ENCODE measurements around the gene COL4A2. TPM values are rescaled to one million over a fixed set of nuclear protein-coding genes. Genes with fewer than 3 reads are reported as not detected.

Gene COL4A2
- total RNA-seq, 4 donors from 2014 or later: 419 to 931 (median 555) TPM

GRCh38 chr13:110556224-110556606, 249.1 kb downstream of the COL4A2 start:
- no peak overlapping the region for H3K27ac ChIP-seq (replicated peaks in 1 of 4)
- intact Hi-C loops (cut with DNase I): no loop called here

GRCh38 chr13:110557082-110557481, 250.0 kb downstream of the COL4A2 start:
- Histone ChIP-seq H3K4me3 (no peak overlapping the region), H3K27ac (replicated peaks in 1 of 4) (no peak overlapping the region), H3K27me3 (no peaks in the 10 kb centered on the region), H3K4me1 (peaks cover 23 to 29% (median 26%) of the 10 kb centered on the region in 4 donors), H3K36me3 (peaks cover 0 to 21% (median 11%) of the 10 kb centered on the region in 4 donors), H3K9me3 (peaks cover 0 to 5% (median 0%) of the 10 kb centered on the region in 4 donors)
- 92% methylated on average over 5 of the region's 5 CpGs for WGBS
- no peak for DNase-seq (ENCODE audit: extremely low spot score)
- intact Hi-C loops (cut with DNase I): no loop called here
- TF ChIP-seq EP300 (IDR thresholded peaks at IDR 0.05) (no peak), POLR2A (IDR thresholded peaks at IDR 0.05; ENCODE audit: low read depth) (no peak), CTCF (IDR thresholded peaks at IDR 0.05) (no peak), POLR2AphosphoS5 (IDR thresholded peaks at IDR 0.05) (no peak)

More at GRCh38 chr13:110556224-110556606, 249.1 kb downstream of the COL4A2 start:
- TF ChIP-seq POLR2AphosphoS5 (IDR thresholded peaks at IDR 0.05) (no peak), CTCF (IDR thresholded peaks at IDR 0.05) (no peak), EP300 (IDR thresholded peaks at IDR 0.05) (no peak), POLR2A (IDR thresholded peaks at IDR 0.05; ENCODE audit: low read depth) (no peak)
- H3K4me3 ChIP-seq: no peak overlapping the region
- no peak for DNase-seq (ENCODE audit: extremely low spot score)
- H3K9me3 ChIP-seq: peaks cover 0 to 5% (median 0%) of the 10 kb centered on the region in 4 donors
- WGBS: 100% methylated on average over 1 of the region's 1 CpG
- peaks cover 0 to 21% (median 11%) of the 10 kb centered on the region in 4 donors for H3K36me3 ChIP-seq
- H3K27me3 ChIP-seq: no peaks in the 10 kb centered on the region
- H3K4me1 ChIP-seq: peaks cover 25 to 29% (median 29%) of the 10 kb centered on the region in 4 donors

GRCh38 chr13:110557610-110558305, 250.7 kb downstream of the COL4A2 start:
- intact Hi-C loops (cut with DNase I): no loop called here
- WGBS: 97% methylated on average over 23 of the region's 23 CpGs
- Histone ChIP-seq H3K36me3 (peaks cover 0 to 21% (median 11%) of the 10 kb centered on the region in 4 donors), H3K27me3 (no peaks in the 10 kb centered on the region), H3K9me3 (peaks cover 0 to 5% (median 0%) of the 10 kb centered on the region in 4 donors), H3K27ac (replicated peaks in 1 of 4) (no peak overlapping the region), H3K4me1 (peaks cover 24 to 36% (median 32%) of the 10 kb centered on the region in 4 donors), H3K4me3 (no peak overlapping the region)
- no peak for TF ChIP-seq EP300 (IDR thresholded peaks at IDR 0.05)
- DNase-seq (ENCODE audit: extremely low spot score): no peak

- 19% methylated on average over 15 of the region's 15 CpGs for WGBS
Observed at GRCh38 chr13:110559429-110559943, 252.4 kb downstream of the COL4A2 start.

More at GRCh38 chr13:110559429-110559943, 252.4 kb downstream of the COL4A2 start:
- H3K27ac ChIP-seq (replicated peaks in 1 of 4): peak overlapping the region; percentile 93 to 96 (median 94)
- peaks cover 27 to 42% (median 39%) of the 10 kb centered on the region in 4 donors for H3K4me1 ChIP-seq
- H3K4me3 ChIP-seq: peak overlapping the region; percentile 82 to 96 (median 93)
- intact Hi-C loops (cut with DNase I): no loop called here
- TF ChIP-seq POLR2AphosphoS5 (IDR thresholded peaks at IDR 0.05) (peak; percentile 37 to 68), CTCF (IDR thresholded peaks at IDR 0.05) (no peak)
- DNase-seq (ENCODE audit: extremely low spot score): no peak
- no peaks in the 10 kb centered on the region for H3K27me3 ChIP-seq
- peaks cover 0 to 5% (median 0%) of the 10 kb centered on the region in 4 donors for H3K9me3 ChIP-seq
- peaks cover 0 to 21% (median 11%) of the 10 kb centered on the region in 4 donors for H3K36me3 ChIP-seq

Measured in esophagus muscularis mucosa (tissue), 4 donors.